ENCODE measurements around the gene L2HGDH. TPM values are rescaled to one million over a fixed set of nuclear protein-coding genes. Genes with fewer than 3 reads are reported as not detected.

The L2HGDH gene
- total and polyA plus RNA-seq, 2 experiments from 2014 or later: 5.8 to 9.7 TPM

DNA sequence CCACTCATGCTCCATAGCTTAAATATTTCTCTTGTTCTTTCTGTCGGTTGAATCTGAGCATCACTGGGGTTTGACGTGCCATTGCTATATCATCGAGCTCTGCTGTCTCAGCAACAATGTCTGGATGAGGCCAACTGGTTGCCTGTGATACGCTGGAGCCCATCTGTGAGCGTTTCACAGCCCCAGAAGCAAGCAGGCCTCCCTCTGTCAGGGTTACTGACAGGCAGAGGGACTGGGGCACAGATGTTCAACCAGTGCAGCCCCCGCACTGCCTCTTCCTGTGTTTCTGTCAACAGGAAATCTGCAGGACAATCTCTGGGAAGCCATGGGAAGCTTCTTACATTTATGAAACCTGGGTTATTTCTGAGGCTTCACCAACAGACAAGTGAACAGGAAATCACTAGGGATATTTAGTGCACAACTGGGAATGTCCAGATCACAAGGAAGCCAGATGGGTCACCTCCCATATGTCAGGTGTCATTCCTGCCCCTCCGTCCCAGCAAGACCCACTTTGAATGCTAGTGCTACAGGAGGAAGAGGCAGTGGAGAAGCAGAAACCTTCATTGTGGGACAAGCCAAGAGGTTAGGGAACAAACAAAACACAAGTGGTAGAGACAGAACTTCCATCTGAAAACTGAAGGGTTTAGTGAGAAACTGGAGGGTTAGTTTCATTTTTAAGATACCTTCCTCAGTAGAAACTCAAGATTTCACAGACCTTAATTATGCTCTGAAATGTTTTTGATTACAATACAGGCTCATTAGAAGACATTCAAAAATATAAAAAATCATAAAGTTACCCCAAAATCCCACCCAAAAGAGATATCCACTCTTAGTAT lies 24.2 kb upstream of the L2HGDH start:
- H4K20me1 ChIP-seq (ENCODE audit: insufficient read depth, poor library complexity, severe bottlenecking): no peaks in the 10 kb centered on the region
- H3K4me3 ChIP-seq: no peak overlapping the region
- no peaks in the 10 kb centered on the region for H3K9me2 ChIP-seq (replicated peaks; ENCODE audit: insufficient read depth)
- H3K27me3 ChIP-seq: no peaks in the 10 kb centered on the region
- H3K9me3 ChIP-seq (ENCODE audit: low read depth): no peaks in the 10 kb centered on the region
- no peaks in the 10 kb centered on the region for H3K36me3 ChIP-seq (replicated peaks; ENCODE audit: insufficient read depth, low read depth)
- TF ChIP-seq EZH2phosphoT487 (IDR thresholded peaks at IDR 0.05; ENCODE audit: low read depth, severe bottlenecking, unreplicated experiment): no peak
- no peak for TF ChIP-seq EZH2 (IDR thresholded peaks at IDR 0.05; ENCODE audit: borderline replicate concordance)
- TF ChIP-seq, protein P1, sequence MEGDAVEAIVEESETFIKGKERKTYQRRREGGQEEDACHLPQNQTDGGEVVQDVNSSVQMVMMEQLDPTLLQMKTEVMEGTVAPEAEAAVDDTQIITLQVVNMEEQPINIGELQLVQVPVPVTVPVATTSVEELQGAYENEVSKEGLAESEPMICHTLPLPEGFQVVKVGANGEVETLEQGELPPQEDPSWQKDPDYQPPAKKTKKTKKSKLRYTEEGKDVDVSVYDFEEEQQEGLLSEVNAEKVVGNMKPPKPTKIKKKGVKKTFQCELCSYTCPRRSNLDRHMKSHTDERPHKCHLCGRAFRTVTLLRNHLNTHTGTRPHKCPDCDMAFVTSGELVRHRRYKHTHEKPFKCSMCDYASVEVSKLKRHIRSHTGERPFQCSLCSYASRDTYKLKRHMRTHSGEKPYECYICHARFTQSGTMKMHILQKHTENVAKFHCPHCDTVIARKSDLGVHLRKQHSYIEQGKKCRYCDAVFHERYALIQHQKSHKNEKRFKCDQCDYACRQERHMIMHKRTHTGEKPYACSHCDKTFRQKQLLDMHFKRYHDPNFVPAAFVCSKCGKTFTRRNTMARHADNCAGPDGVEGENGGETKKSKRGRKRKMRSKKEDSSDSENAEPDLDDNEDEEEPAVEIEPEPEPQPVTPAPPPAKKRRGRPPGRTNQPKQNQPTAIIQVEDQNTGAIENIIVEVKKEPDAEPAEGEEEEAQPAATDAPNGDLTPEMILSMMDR (IDR thresholded peaks at IDR 0.05; ENCODE audit: poor library complexity): no peak
- H3K4me2 ChIP-seq: peak overlapping the region; percentile 38
- DNase-seq (ENCODE audit: low spot score): no peak
- WGBS (ENCODE audit: low lambda C conversion rate, missing lambda C conversion rate): 58% methylated on average over 7 of the region's 7 CpGs
- H2AFZ ChIP-seq: peak overlapping the region; percentile 63
- no peaks in the 10 kb centered on the region for H3K79me2 ChIP-seq
- H3K4me1 ChIP-seq (ENCODE audit: insufficient read depth): peaks cover 33% of the 10 kb centered on the region
- peak overlapping the region; percentile 81 for H3K27ac ChIP-seq

DNA sequence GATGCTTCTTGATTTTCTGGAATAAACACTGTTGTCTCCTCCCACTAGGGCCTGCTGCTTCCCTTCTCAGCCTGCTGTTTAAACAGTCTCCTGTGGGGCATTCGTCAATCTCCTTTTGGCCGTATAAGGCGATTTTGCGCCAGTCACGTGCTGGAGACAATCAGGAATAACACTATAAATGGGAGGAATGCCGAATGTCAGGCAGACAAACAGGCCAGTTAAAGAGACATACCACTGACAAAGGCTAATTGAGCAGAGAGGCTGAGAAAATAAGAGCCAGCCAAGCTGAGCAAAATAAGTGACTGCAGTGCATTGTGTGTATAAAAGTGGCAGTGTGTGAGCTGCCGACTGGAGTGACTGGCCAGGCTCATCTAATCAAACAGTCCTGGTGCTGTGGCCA lies 23.4 kb upstream of the L2HGDH start:
- WGBS (ENCODE audit: low lambda C conversion rate, missing lambda C conversion rate): 23% methylated on average over 7 of the region's 7 CpGs

DNA sequence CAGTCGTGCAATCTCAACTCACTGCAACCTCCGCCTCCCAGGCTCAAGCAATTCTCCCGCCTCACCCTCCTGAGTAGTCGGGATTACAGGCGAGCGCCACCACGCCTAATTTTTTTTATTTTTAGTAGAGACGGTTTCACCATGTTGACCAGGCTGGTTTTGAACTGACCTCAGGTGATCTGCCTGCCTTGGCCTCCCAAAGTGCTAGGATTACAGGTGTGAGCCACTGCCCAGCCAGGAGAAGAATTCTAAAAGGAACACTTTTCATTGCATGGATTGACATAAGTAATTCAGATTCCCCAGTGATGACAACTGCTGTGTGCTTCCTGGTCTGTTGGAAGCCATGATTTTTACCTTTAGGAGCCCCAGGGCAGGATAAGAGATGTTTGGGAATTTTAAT lies 22.2 kb upstream of the L2HGDH start:
- Histone ChIP-seq H2AFZ (no peak overlapping the region), H3K4me3 (no peak overlapping the region), H3K27ac (no peak overlapping the region), H3K9me2 (replicated peaks; ENCODE audit: insufficient read depth) (no peaks in the 10 kb centered on the region), H3K36me3 (replicated peaks; ENCODE audit: insufficient read depth, low read depth) (no peaks in the 10 kb centered on the region), H3K9me3 (ENCODE audit: low read depth) (no peaks in the 10 kb centered on the region), H4K20me1 (ENCODE audit: insufficient read depth, poor library complexity, severe bottlenecking) (no peaks in the 10 kb centered on the region), H3K79me2 (no peaks in the 10 kb centered on the region), H3K4me2 (no peak overlapping the region), H3K4me1 (ENCODE audit: insufficient read depth) (peaks cover 21% of the 10 kb centered on the region), H3K27me3 (no peaks in the 10 kb centered on the region)
- WGBS (ENCODE audit: low lambda C conversion rate, missing lambda C conversion rate): 93% methylated on average over 8 of the region's 8 CpGs
- no peak for TF ChIP-seq EZH2phosphoT487 (IDR thresholded peaks at IDR 0.05; ENCODE audit: low read depth, severe bottlenecking, unreplicated experiment)
- TF ChIP-seq, protein P1 (IDR thresholded peaks at IDR 0.05; ENCODE audit: poor library complexity): no peak
- no peak for TF ChIP-seq EZH2 (IDR thresholded peaks at IDR 0.05; ENCODE audit: borderline replicate concordance)
- DNase-seq (ENCODE audit: low spot score): no peak

More for the DNA sequence above, 23.4 kb upstream of the L2HGDH start:
- H3K9me3 ChIP-seq (ENCODE audit: low read depth): no peaks in the 10 kb centered on the region
- H3K4me3 ChIP-seq: no peak overlapping the region
- TF ChIP-seq EZH2phosphoT487 (IDR thresholded peaks at IDR 0.05; ENCODE audit: low read depth, severe bottlenecking, unreplicated experiment): no peak
- TF ChIP-seq, protein P1 (IDR thresholded peaks at IDR 0.05; ENCODE audit: poor library complexity): peak; percentile 8
- H3K9me2 ChIP-seq (replicated peaks; ENCODE audit: insufficient read depth): no peaks in the 10 kb centered on the region
- H4K20me1 ChIP-seq (ENCODE audit: insufficient read depth, poor library complexity, severe bottlenecking): no peaks in the 10 kb centered on the region
- H3K4me1 ChIP-seq (ENCODE audit: insufficient read depth): peaks cover 31% of the 10 kb centered on the region
- H3K27ac ChIP-seq: peak overlapping the region; percentile 81
- H3K36me3 ChIP-seq (replicated peaks; ENCODE audit: insufficient read depth, low read depth): no peaks in the 10 kb centered on the region
- H3K4me2 ChIP-seq: peak overlapping the region; percentile 38
- peak; percentile 62 for DNase-seq (ENCODE audit: low spot score)
- H3K79me2 ChIP-seq: no peaks in the 10 kb centered on the region
- no peaks in the 10 kb centered on the region for H3K27me3 ChIP-seq
- H2AFZ ChIP-seq: peak overlapping the region; percentile 63

Measured in hepatocyte (in vitro differentiated cells).